Kidney tubule cell (primary cell): ENCODE data around the gene EPSTI1.

Experiments
- DNase-seq: peaks from one replicate; pipeline ENCODE4 v3.0.0-alpha.2; 2018; ENCODE audit warnings: low spot score

EPSTI1 gene

GRCh38 chr13:42991898-42992763 lies at the start of gene EPSTI1:
Gene EPSTI1, minus strand, starts transcription at chr13:42992241. Its CDS starts 76 bp downstream, at chr13:42992165.
- peak; percentile 75 for DNase-seq

GRCh38 chr13:43041369-43041921 lies 49.4 kb upstream of the EPSTI1 start:
- DNase-seq = no peak

- peak; percentile 46 for DNase-seq
Observed at GRCh38 chr13:43040581-43041368, 48.7 kb upstream of the EPSTI1 start.

- DNase-seq = no peak
Observed at GRCh38 chr13:43039966-43040365, 47.9 kb upstream of the EPSTI1 start.

GRCh38 chr13:43036351-43037250 lies 44.6 kb upstream of the EPSTI1 start:
- DNase-seq = no peak

- DNase-seq = no peak
Observed at GRCh38 chr13:43033038-43033437, 41.0 kb upstream of the EPSTI1 start.

GRCh38 chr13:43031881-43032280 lies 39.8 kb upstream of the EPSTI1 start:
- DNase-seq = no peak

GRCh38 chr13:43030548-43030947 lies 38.5 kb upstream of the EPSTI1 start:
- DNase-seq = no peak

GRCh38 chr13:43026262-43026661 lies 34.2 kb upstream of the EPSTI1 start:
- no peak for DNase-seq

GRCh38 chr13:43023289-43023963 lies 31.4 kb upstream of the EPSTI1 start, which contains the start of gene DNAJC15:
Gene DNAJC15, plus strand, starts transcription at chr13:43023586. Its CDS starts 41 bp downstream, at chr13:43023627.
- peak; percentile 86 for DNase-seq

- DNase-seq = no peak
Observed at GRCh38 chr13:43022934-43023288, 30.9 kb upstream of the EPSTI1 start.

GRCh38 chr13:43021926-43022670 lies 30.1 kb upstream of the EPSTI1 start:
- DNase-seq = no peak

GRCh38 chr13:43020794-43021193 lies 28.8 kb upstream of the EPSTI1 start:
- no peak for DNase-seq

GRCh38 chr13:43019811-43020210 lies 27.8 kb upstream of the EPSTI1 start:
- no peak for DNase-seq

GRCh38 chr13:43016226-43016625 lies 24.2 kb upstream of the EPSTI1 start:
- no peak for DNase-seq

- no peak for DNase-seq
Observed at GRCh38 chr13:43014162-43014561, 22.1 kb upstream of the EPSTI1 start.

GRCh38 chr13:43009506-43009905 lies 17.5 kb upstream of the EPSTI1 start:
- no peak for DNase-seq

GRCh38 chr13:43008596-43008995 lies 16.6 kb upstream of the EPSTI1 start:
- DNase-seq = no peak

GRCh38 chr13:43006893-43007631 lies 15.0 kb upstream of the EPSTI1 start:
- peak; percentile 49 for DNase-seq
